Mucosa of rectum (tissue), 2 donors: Measurements from ENCODE around the gene TATDN3.

Experiments used
- H3K27ac ChIP-seq, 2 donors: one replicate each; pipeline ENCODE4 v1.7.0; 2013; ENCODE audit warnings: inconsistent platforms in 2 of 2, low read depth in 2 of 2, low read length in 2 of 2
- H3K27me3 ChIP-seq, 2 donors: one replicate each; pipeline ENCODE4 v1.7.0; 2013; ENCODE audit warnings: low read length in 2 of 2; ENCODE audit not compliant: control insufficient read depth in 2 of 2, insufficient read depth in 2 of 2
- H3K36me3 ChIP-seq, 2 donors: one replicate each; pipeline ENCODE4 v1.7.0; 2013; ENCODE audit warnings: low read length in 2 of 2; ENCODE audit not compliant: control insufficient read depth in 2 of 2, insufficient read depth in 2 of 2
- H3K4me1 ChIP-seq, 2 donors: one replicate each; pipeline ENCODE4 v1.7.0; 2013; ENCODE audit warnings: low read length in 2 of 2, mild to moderate bottlenecking in 1 of 2; ENCODE audit not compliant: control insufficient read depth in 2 of 2, insufficient read depth in 2 of 2
- H3K4me3 ChIP-seq, 2 donors: one replicate each; pipeline ENCODE4 v1.7.0; 2013; ENCODE audit warnings: low read length in 2 of 2
- H3K9ac ChIP-seq, 2 donors: one replicate each; pipeline ENCODE4 v1.7.0; 2013; ENCODE audit warnings: low read length in 2 of 2, low read depth in 1 of 2, mild to moderate bottlenecking in 1 of 2
- H3K9me3 ChIP-seq, 2 donors: one replicate each; pipeline ENCODE4 v1.7.0; 2013; ENCODE audit warnings: low read length in 2 of 2; ENCODE audit not compliant: control insufficient read depth in 2 of 2
- donor health status: healthy.
- donor health status: Normal muscosa, but diverticular disease.

TATDN3 gene

DNA sequence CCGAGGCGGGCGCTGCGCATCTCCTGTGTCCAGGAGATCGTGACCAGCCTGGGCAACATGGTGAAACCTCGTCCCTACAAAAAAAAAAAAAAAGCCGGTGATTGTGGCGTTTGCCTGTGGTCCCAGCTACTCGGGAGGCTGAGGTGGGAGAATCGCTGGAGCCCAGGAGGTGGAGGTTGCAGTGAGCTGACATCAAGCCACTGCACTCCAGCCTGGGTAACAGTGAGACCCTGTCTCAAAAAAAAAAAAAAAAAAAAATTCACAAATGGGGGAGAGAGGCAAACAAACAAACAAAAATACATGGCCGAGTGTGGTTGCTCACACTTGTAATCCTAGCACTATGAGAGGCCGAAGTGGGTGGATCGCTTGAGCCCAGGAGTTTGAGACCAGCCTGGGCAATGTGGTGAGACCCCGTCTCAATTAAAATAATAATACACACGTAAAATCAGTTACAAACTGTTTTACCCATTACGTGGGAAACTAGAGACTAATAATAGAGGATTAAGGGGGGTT lies 758 bp downstream of the TATDN3 start:
- Histone ChIP-seq H3K4me3 (peak overlapping the region; percentile 97 to 100), H3K36me3 (peaks cover under 1 to 4% of the 10 kb centered on the region in 2 donors), H3K9ac (peak overlapping the region; percentile 95 to 98), H3K4me1 (peaks cover 3 to 5% of the 10 kb centered on the region in 2 donors), H3K27me3 (no peaks in the 10 kb centered on the region), H3K27ac (peak overlapping the region; percentile 94 to 95), H3K9me3 (no peaks in the 10 kb centered on the region)

DNA sequence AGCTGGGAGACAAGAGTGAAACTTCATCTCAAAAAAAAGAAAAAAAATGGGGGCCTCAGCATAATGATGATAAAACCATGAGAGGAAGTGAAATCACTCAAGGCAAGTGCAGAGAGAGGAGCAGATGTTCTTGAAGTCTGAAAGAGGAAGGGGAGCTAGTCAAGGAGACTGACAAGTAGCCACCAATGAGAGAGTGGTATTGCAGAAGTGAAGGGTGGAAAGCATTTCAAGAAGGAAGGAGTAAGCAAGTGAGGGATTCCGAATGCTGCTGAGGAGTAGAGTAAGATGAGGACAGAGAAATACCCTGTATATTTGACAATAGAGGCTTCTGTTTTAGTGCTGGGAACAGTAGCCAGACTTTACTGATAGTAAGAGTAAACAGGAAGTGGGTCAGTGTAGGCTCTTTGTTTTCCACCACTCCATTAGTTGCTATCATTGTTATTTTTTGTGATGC lies 2.9 kb downstream of the TATDN3 start:
- peaks cover 6 to 8% of the 10 kb centered on the region in 2 donors for H3K36me3 ChIP-seq
- no peaks in the 10 kb centered on the region for H3K9me3 ChIP-seq
- peak overlapping the region; percentile 0 to 40 for H3K27ac ChIP-seq
- peak overlapping the region in 1 of 2 donors; percentile 34 for H3K9ac ChIP-seq
- no peak overlapping the region for H3K4me3 ChIP-seq
- no peaks in the 10 kb centered on the region for H3K27me3 ChIP-seq
- peaks cover 3 to 5% of the 10 kb centered on the region in 2 donors for H3K4me1 ChIP-seq

DNA sequence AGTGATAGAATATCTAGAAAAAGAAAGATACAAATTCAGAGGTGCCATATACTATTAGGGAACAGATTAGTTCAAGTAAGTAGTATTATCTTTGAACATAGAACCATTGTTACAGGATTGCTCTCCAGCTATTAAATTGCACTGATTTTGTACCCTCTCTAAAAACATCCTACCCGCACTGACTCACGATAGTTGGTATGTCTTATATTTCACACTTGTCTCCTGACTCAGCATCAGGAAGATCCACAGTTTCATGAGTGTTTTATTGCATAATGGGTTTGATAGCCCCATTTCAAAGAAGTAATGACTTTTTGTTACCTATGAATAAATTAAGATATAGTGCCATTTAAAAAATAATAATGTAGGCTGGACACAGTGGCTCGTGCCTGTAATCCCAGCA lies 6.0 kb downstream of the TATDN3 start:
- Histone ChIP-seq H3K9ac (no peak overlapping the region), H3K27ac (no peak overlapping the region), H3K36me3 (peaks cover 8 to 13% of the 10 kb centered on the region in 2 donors), H3K27me3 (no peaks in the 10 kb centered on the region), H3K4me3 (no peak overlapping the region), H3K4me1 (peaks cover 0 to 3% of the 10 kb centered on the region in 2 donors), H3K9me3 (no peaks in the 10 kb centered on the region)

DNA sequence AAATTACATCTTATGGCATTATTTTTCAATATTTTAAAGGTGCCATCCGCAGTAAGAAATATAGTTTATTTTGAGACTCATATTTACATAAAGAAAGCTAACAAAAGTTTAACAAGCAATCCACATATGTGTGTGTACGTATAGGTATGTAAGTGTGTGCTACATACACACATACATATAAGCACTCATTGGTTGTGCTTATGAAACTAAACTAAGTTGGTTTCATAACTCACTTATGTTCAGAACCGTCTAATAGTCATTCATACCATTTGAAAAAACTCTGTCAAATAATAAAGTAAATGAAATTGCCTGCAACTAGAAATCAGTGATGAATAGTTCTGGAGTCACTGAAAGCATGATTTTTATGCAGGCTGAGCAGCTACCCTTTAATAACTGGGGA lies 14.1 kb downstream of the TATDN3 start:
- no peak overlapping the region for H3K27ac ChIP-seq
- no peaks in the 10 kb centered on the region for H3K4me1 ChIP-seq
- no peak overlapping the region for H3K4me3 ChIP-seq
- H3K27me3 ChIP-seq = no peaks in the 10 kb centered on the region
- H3K9me3 ChIP-seq = no peaks in the 10 kb centered on the region
- H3K36me3 ChIP-seq = peaks cover 0 to 11% of the 10 kb centered on the region in 2 donors
- H3K9ac ChIP-seq = no peak overlapping the region

DNA sequence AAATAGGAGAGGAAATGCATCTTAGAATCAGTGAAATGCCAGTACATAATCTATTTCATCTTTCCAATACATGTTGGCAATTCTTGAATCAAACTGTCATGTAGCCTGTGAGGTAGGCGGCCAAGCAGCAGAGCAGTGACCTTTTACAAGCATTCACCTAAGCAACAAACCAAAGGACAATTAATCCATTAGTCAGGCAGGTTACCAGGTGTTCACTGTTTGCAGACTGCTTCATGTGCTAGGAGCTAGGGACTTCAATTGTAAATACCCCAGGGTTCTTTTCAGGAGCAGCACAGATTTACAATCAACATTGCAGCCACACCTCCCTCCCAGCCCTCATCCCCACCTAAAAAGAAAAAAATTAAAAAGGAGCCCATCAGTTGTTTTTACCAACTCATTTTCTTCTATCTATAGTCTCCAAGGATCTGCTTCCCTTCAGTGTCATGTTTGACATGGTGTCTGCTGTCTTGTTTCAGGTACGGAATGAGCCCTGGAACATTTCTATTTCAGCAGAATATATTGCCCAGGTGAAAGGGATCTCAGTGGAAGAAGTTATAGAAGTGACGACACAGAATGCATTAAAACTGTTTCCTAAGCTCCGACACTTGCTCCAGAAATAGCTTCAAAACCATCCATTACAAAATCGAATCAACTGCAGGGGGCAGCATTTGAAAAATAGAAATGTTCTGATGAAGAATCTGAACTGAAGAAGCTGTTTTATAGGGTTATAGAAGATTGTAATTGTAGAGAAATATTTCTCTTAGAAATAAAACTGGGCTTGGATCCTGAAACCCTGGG lies 23.0 kb downstream of the TATDN3 start:
- Histone ChIP-seq H3K9ac (no peak overlapping the region), H3K27ac (no peak overlapping the region), H3K9me3 (no peaks in the 10 kb centered on the region), H3K36me3 (no peaks in the 10 kb centered on the region), H3K27me3 (no peaks in the 10 kb centered on the region), H3K4me1 (no peaks in the 10 kb centered on the region), H3K4me3 (no peak overlapping the region)

DNA sequence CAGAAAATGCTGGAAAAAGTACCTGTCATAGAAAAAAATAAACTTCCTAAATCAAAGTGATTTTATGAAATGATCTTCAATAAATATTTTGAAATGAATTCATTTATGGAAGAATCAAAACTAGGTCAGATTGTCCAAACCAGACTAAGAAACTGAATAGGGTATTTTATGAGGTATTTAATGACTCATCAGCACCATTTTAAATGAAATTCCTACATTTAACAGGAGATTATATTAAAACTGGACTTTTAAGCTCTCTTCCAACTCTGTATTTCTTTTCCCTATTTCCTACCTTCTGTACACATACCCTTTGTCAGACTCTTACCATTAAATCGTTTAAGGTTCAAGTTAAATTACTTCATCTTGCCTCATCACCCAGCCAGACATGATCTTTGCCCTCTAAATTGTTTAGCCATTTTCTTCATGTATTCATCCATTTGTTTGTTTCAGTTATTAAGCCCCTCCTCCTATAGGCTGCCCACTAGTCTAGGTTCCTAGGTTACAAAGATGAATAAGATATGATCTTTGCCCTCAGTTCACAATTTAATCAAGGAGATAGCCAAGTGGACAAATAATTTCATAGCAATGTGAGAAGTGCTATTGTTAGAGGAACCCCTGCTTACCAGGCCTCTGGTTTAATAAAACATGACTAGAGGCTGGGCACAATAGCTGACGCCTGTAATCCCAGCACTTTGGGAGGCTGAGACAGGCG lies 25.0 kb downstream of the TATDN3 start:
- no peak overlapping the region for H3K27ac ChIP-seq
- no peak overlapping the region for H3K4me3 ChIP-seq
- no peaks in the 10 kb centered on the region for H3K27me3 ChIP-seq
- H3K9me3 ChIP-seq = no peaks in the 10 kb centered on the region
- no peaks in the 10 kb centered on the region for H3K36me3 ChIP-seq
- no peaks in the 10 kb centered on the region for H3K4me1 ChIP-seq
- H3K9ac ChIP-seq = no peak overlapping the region

DNA sequence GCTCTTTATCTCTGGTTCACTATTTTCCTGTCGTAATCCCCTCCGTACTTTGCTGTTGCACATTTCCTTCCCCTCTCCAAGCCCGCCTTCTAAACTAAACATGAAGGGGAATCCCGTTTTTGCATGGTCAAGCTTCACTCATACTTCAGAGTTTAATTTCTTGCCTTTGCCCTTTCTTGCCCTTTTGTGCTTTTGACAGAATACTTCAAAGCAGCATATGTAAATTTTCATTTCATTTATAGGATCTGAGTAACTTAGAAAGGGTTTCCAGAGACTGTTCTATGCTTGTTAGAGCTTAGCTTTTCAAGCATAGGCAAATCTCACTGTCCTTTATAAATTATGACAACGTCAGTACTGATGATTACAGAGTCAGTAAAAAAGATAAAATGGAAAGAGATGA lies 28.0 kb downstream of the TATDN3 start:
- Histone ChIP-seq H3K4me1 (no peaks in the 10 kb centered on the region), H3K9ac (no peak overlapping the region), H3K4me3 (no peak overlapping the region), H3K36me3 (no peaks in the 10 kb centered on the region), H3K27me3 (no peaks in the 10 kb centered on the region), H3K9me3 (no peaks in the 10 kb centered on the region), H3K27ac (no peak overlapping the region)

DNA sequence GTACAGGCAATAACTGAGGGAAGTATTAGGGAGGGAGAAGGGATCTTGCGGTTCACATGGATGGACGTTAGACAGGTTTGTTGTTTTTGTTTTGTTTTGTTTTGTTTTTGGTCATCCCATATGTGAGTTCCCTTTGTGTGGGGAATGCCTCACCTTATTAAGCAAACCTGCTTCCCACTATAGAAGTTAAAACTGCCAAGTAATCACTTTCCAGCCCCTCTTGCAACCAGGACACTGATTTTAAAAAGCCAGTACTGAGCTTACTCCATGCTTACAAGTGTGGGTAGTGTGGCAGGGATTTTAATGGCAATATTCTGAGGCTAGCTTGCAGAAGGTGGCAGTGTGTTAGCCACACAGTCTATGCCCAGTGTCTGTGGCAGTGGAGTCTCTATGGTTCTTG lies 29.3 kb downstream of the TATDN3 start:
- no peak overlapping the region for H3K27ac ChIP-seq
- H3K4me1 ChIP-seq = no peaks in the 10 kb centered on the region

DNA sequence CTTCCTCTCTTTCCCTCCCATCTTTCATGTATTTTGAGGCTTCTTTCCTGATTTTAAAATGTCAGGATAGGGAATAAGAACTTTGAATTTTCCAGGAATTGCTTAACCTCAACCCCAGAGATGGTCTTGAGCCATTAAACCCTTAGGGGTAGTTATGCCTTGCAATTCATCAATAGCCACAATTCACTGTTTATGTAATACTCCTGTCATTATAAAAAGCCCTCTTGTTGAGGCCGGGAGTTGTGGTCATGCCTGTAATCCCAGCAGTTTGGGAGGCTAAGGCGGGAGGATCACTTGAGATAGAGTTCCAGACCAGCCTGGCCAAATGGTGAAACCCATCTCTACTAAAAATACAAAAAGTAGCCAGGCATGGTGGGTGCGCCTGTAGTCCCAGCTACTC lies 31.3 kb downstream of the TATDN3 start:
- Histone ChIP-seq H3K9ac (no peak overlapping the region), H3K4me1 (peaks cover under 1 to 7% of the 10 kb centered on the region in 2 donors), H3K27ac (no peak overlapping the region), H3K4me3 (no peak overlapping the region), H3K9me3 (peaks cover 7 to 10% of the 10 kb centered on the region in 2 donors), H3K27me3 (no peaks in the 10 kb centered on the region), H3K36me3 (no peaks in the 10 kb centered on the region)

More for the DNA sequence above, 29.3 kb downstream of the TATDN3 start:
- Histone ChIP-seq H3K27me3 (no peaks in the 10 kb centered on the region), H3K9ac (no peak overlapping the region), H3K9me3 (peaks cover 5 to 9% of the 10 kb centered on the region in 2 donors), H3K36me3 (no peaks in the 10 kb centered on the region), H3K4me3 (no peak overlapping the region)

DNA sequence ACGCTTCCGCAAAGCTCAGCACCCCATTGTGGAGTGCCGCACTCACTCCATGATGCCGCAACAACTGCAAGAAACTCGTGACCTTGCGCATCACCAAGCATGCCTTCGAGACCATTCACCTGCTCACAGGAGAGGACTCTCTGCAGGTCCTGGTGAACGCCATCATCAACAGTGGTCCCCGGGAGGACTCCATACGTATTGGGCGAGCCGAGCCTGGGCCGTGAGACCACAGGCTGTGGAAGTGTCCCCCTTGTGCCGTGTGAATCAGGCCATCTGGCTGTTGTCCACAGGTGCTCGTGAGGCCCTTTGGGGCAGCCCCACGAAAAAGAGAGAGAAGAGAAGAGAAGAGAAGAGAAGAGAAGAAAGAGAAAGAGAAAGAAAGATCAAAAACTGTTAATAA lies 32.5 kb downstream of the TATDN3 start:
- Histone ChIP-seq H3K27ac (no peak overlapping the region), H3K9me3 (peaks cover 7 to 10% of the 10 kb centered on the region in 2 donors), H3K27me3 (no peaks in the 10 kb centered on the region), H3K36me3 (no peaks in the 10 kb centered on the region), H3K4me3 (no peak overlapping the region), H3K9ac (no peak overlapping the region), H3K4me1 (peaks cover 5 to 14% of the 10 kb centered on the region in 2 donors)
